Suprapubic skin (tissue), 4 donors: ENCODE measurements around the gene KRTAP1-5. TPM values are rescaled to one million over a fixed set of nuclear protein-coding genes. Genes with fewer than 3 reads are reported as not detected.

Experiments
- DNase-seq, 2 donors: peaks; one replicate each; pipeline ENCODE4 v3.0.0-alpha.2; 2019; ENCODE audit warnings: low spot score in 2 of 2
- H3K27ac ChIP-seq: fragments of 200-600 bp; sonication (generic); one replicate; pipeline ENCODE4 v1.5.1; 2019
- H3K27me3 ChIP-seq: fragments of 200-600 bp; sonication (generic); one replicate; pipeline ENCODE4 v1.5.1; 2019
- H3K36me3 ChIP-seq: fragments of 200-600 bp; sonication (generic); one replicate; pipeline ENCODE4 v1.5.1; 2019
- H3K4me1 ChIP-seq: fragments of 200-600 bp; sonication (generic); one replicate; pipeline ENCODE4 v1.5.1; 2019
- H3K4me3 ChIP-seq: fragments of 200-600 bp; sonication (generic); one replicate; pipeline ENCODE4 v1.5.1; 2019; ENCODE audit warnings: mild to moderate bottlenecking
- H3K9me3 ChIP-seq: fragments of 200-600 bp; sonication (generic); one replicate; pipeline ENCODE4 v1.5.1; 2019
- CTCF ChIP-seq, 2 donors: fragments of 200-600 bp in 1 of 2; fragments of 450-650 bp in 1 of 2; sonication (generic) in 1 of 2; IDR thresholded peaks; one replicate each; pipeline ENCODE4 v1.5.1; 2016 to 2019; ENCODE audit warnings: antibody characterized with exemption in 2 of 2, mild to moderate bottlenecking in 1 of 2, moderate library complexity in 1 of 2
- EP300 ChIP-seq: sonication (generic); formaldehyde crosslinking; IDR thresholded peaks from one replicate; pipeline ENCODE4 v1.6.1; 2017; ENCODE audit warnings: antibody characterized with exemption
- POLR2A ChIP-seq, 2 donors: fragments of 450-650 bp; IDR thresholded peaks; one replicate each; pipeline ENCODE4 v1.6.1; 2017; ENCODE audit warnings: antibody characterized with exemption in 2 of 2, mild to moderate bottlenecking in 2 of 2, moderate library complexity in 2 of 2
- POLR2AphosphoS5 ChIP-seq, 3 donors: sonication (generic); formaldehyde crosslinking; IDR thresholded peaks; one replicate each; pipeline ENCODE4 v1.6.1; 2017; ENCODE audit warnings: antibody characterized with exemption in 3 of 3
- WGBS: methylation state at CpG from one replicate; pipeline ENCODE4 v1.1.5; 2018; 5-methylcytosine and 5-hydroxymethylcytosine counted together
- total RNA-seq, 4 donors: library from RNA; depleted of rRNA; stranded (reverse); fragments of >200 nt; gene quantifications; one replicate each; pipeline ENCODE4 v1.1.0, GENCODE V29; 2016

The KRTAP1-5 gene
- total RNA-seq, 4 donors from 2014 or later, result 1.6 to 199 (median 40.4) TPM

- WGBS, result 65% methylated on average over 5 of the region's 5 CpGs
- Histone ChIP-seq H3K27ac (no peak overlapping the region), H3K4me3 (no peak overlapping the region)
Observed at GRCh38 chr17:40981115-40981514, 45.9 kb downstream of the KRTAP1-5 start.

GRCh38 chr17:40980596-40980995 lies 46.4 kb downstream of the KRTAP1-5 start:
- WGBS, result 28% methylated on average over 8 of the region's 8 CpGs
- Histone ChIP-seq H3K27me3 (no peaks in the 10 kb centered on the region), H3K4me3 (no peak overlapping the region), H3K27ac (no peak overlapping the region), H3K9me3 (no peaks in the 10 kb centered on the region), H3K4me1 (no peaks in the 10 kb centered on the region), H3K36me3 (no peaks in the 10 kb centered on the region)
- TF ChIP-seq POLR2AphosphoS5 (IDR thresholded peaks at IDR 0.05) (no peak), EP300 (no peak), POLR2A (IDR thresholded peaks at IDR 0.05) (no peak), CTCF (IDR thresholded peaks at IDR 0.05) (no peak)
- no peak for DNase-seq

More at GRCh38 chr17:40981115-40981514, 45.9 kb downstream of the KRTAP1-5 start:
- no peak for TF ChIP-seq CTCF (IDR thresholded peaks at IDR 0.05)
- no peak for DNase-seq
- H3K4me1 ChIP-seq, result no peaks in the 10 kb centered on the region
- no peaks in the 10 kb centered on the region for H3K9me3 ChIP-seq
- no peaks in the 10 kb centered on the region for H3K27me3 ChIP-seq
- no peaks in the 10 kb centered on the region for H3K36me3 ChIP-seq

GRCh38 chr17:40980117-40980516 lies 46.9 kb downstream of the KRTAP1-5 start:
- H3K4me3 ChIP-seq, result no peak overlapping the region
- no peaks in the 10 kb centered on the region for H3K36me3 ChIP-seq
- DNase-seq, result no peak
- H3K4me1 ChIP-seq, result no peaks in the 10 kb centered on the region
- WGBS, result 87% methylated on average over 3 of the region's 3 CpGs
- H3K27ac ChIP-seq, result no peak overlapping the region
- H3K9me3 ChIP-seq, result no peaks in the 10 kb centered on the region
- H3K27me3 ChIP-seq, result no peaks in the 10 kb centered on the region
- TF ChIP-seq EP300 (no peak), POLR2A (IDR thresholded peaks at IDR 0.05) (no peak), POLR2AphosphoS5 (IDR thresholded peaks at IDR 0.05) (no peak), CTCF (IDR thresholded peaks at IDR 0.05) (no peak)

- WGBS, result 75% methylated on average over 13 of the region's 13 CpGs
- DNase-seq, result no peak
- no peak overlapping the region for H3K27ac ChIP-seq
Observed at GRCh38 chr17:40978575-40979151, 48.3 kb downstream of the KRTAP1-5 start.

More at GRCh38 chr17:40978575-40979151, 48.3 kb downstream of the KRTAP1-5 start:
- no peaks in the 10 kb centered on the region for H3K36me3 ChIP-seq
- H3K27me3 ChIP-seq, result no peaks in the 10 kb centered on the region
- no peak for TF ChIP-seq CTCF (IDR thresholded peaks at IDR 0.05)
- no peak for TF ChIP-seq EP300
- TF ChIP-seq POLR2A (IDR thresholded peaks at IDR 0.05), result no peak
- no peak for TF ChIP-seq POLR2AphosphoS5 (IDR thresholded peaks at IDR 0.05)
- no peak overlapping the region for H3K4me3 ChIP-seq
- no peaks in the 10 kb centered on the region for H3K9me3 ChIP-seq
- H3K4me1 ChIP-seq, result no peaks in the 10 kb centered on the region

Other genes with a start within 250 kb of the KRTAP1-5 start
- 100 to 1,000 TPM in 1 of 4 donors, 10 to 100 TPM in 2, 1 to 10 TPM in 1; 1.9 to 150 (median 39.1) TPM for gene KRT27, start 244.7 kb downstream of the KRTAP1-5 start, total RNA-seq
- gene KRT28, start 227.2 kb downstream of the KRTAP1-5 start, total RNA-seq, result 10 to 100 TPM in 2 of 4 donors, 1 to 10 TPM in 2; 1.0 to 32.0 (median 11.6) TPM
- 1,000 to 10,000 TPM; 3,788 to 5,963 (median 5,237) TPM for gene KRT10, start 204.6 kb downstream of the KRTAP1-5 start, total RNA-seq
- gene KRT12, start 160.0 kb downstream of the KRTAP1-5 start, total RNA-seq, result not detected
- gene KRT20, start 142.0 kb downstream of the KRTAP1-5 start, total RNA-seq, result under 1 TPM in 1 of 4 donors, not detected in 3; 0.60 TPM
- gene KRT23, start 89.6 kb downstream of the KRTAP1-5 start, total RNA-seq, result 100 to 1,000 TPM in 3 of 4 donors, 10 to 100 TPM in 1; 84.6 to 310 (median 217) TPM
- 10 to 100 TPM in 1 of 4 donors, 1 to 10 TPM in 1, not detected in 2; 2.5 to 13.3 TPM for gene KRT39, start 60.3 kb downstream of the KRTAP1-5 start, total RNA-seq
- 10 to 100 TPM in 1 of 4 donors, 1 to 10 TPM in 1, under 1 TPM in 1, not detected in 1; 0.98 to 12.5 (median 3.9) TPM for gene KRT40, start 42.9 kb downstream of the KRTAP1-5 start, total RNA-seq
- 10 to 100 TPM in 1 of 4 donors, 1 to 10 TPM in 1, not detected in 2; 2.8 to 22.9 TPM for gene KRTAP3-3, start 33.0 kb downstream of the KRTAP1-5 start, total RNA-seq
- 10 to 100 TPM in 2 of 4 donors, 1 to 10 TPM in 1, not detected in 1; 8.0 to 42.6 (median 23.7) TPM for gene KRTAP3-2, start 27.3 kb downstream of the KRTAP1-5 start, total RNA-seq
- gene KRTAP3-1, start 18.1 kb downstream of the KRTAP1-5 start, total RNA-seq, result 10 to 100 TPM in 2 of 4 donors, 1 to 10 TPM in 1, not detected in 1; 5.6 to 95.2 (median 15.5) TPM
- gene KRTAP1-4, start 3.0 kb upstream of the KRTAP1-5 start, total RNA-seq, result 1 to 10 TPM in 1 of 4 donors, not detected in 3; 3.2 TPM
- 100 to 1,000 TPM in 1 of 4 donors, 10 to 100 TPM in 2, not detected in 1; 10.7 to 140 (median 28.7) TPM for gene KRTAP1-3, start 7.7 kb upstream of the KRTAP1-5 start, total RNA-seq
- gene KRTAP1-1, start 14.2 kb upstream of the KRTAP1-5 start, total RNA-seq, result 100 to 1,000 TPM in 1 of 4 donors, 10 to 100 TPM in 1, 1 to 10 TPM in 1, not detected in 1; 9.9 to 165 (median 46.0) TPM
- gene KRTAP2-1, start 20.1 kb upstream of the KRTAP1-5 start, total RNA-seq, result 100 to 1,000 TPM in 1 of 4 donors, 10 to 100 TPM in 2, not detected in 1; 20.1 to 128 (median 37.2) TPM
- 10 to 100 TPM in 2 of 4 donors, 1 to 10 TPM in 1, not detected in 1; 8.2 to 41.6 (median 25.3) TPM for gene KRTAP2-2, start 28.0 kb upstream of the KRTAP1-5 start, total RNA-seq
- 10 to 100 TPM in 1 of 4 donors, under 1 TPM in 1, not detected in 2; 0.64 to 10.8 TPM for gene KRTAP2-3, start 32.9 kb upstream of the KRTAP1-5 start, total RNA-seq
- 10 to 100 TPM in 2 of 4 donors, 1 to 10 TPM in 1, not detected in 1; 6.5 to 76.9 (median 13.4) TPM for gene KRTAP2-4, start 38.7 kb upstream of the KRTAP1-5 start, total RNA-seq
- gene KRTAP4-7, start 56.9 kb upstream of the KRTAP1-5 start, total RNA-seq, result 10 to 100 TPM in 1 of 4 donors, 1 to 10 TPM in 2, not detected in 1; 7.9 to 50.0 (median 8.5) TPM
- 10 to 100 TPM in 2 of 4 donors, 1 to 10 TPM in 1, not detected in 1; 4.4 to 15.2 (median 13.6) TPM for gene KRTAP4-8, start 70.9 kb upstream of the KRTAP1-5 start, total RNA-seq
- gene KRTAP4-16, start 75.0 kb upstream of the KRTAP1-5 start, total RNA-seq, result not detected
- gene KRTAP4-9, start 78.2 kb upstream of the KRTAP1-5 start, total RNA-seq, result 10 to 100 TPM in 3 of 4 donors, not detected in 1; 10.1 to 58.8 (median 13.1) TPM
- 10 to 100 TPM in 1 of 4 donors, 1 to 10 TPM in 2, not detected in 1; 4.3 to 23.4 (median 5.6) TPM for gene KRTAP4-11, start 91.2 kb upstream of the KRTAP1-5 start, total RNA-seq
- 10 to 100 TPM in 1 of 4 donors, 1 to 10 TPM in 2, not detected in 1; 6.1 to 54.5 (median 8.3) TPM for gene KRTAP4-12, start 97.0 kb upstream of the KRTAP1-5 start, total RNA-seq
- 10 to 100 TPM in 2 of 4 donors, 1 to 10 TPM in 1, not detected in 1; 9.0 to 45.0 (median 13.0) TPM for gene KRTAP4-6, start 113.3 kb upstream of the KRTAP1-5 start, total RNA-seq
- gene KRTAP4-5, start 122.6 kb upstream of the KRTAP1-5 start, total RNA-seq, result 10 to 100 TPM in 1 of 4 donors, 1 to 10 TPM in 2, not detected in 1; 1.1 to 19.2 (median 2.2) TPM
- 10 to 100 TPM in 2 of 4 donors, 1 to 10 TPM in 1, not detected in 1; 7.7 to 81.7 (median 24.6) TPM for gene KRTAP4-4, start 133.5 kb upstream of the KRTAP1-5 start, total RNA-seq
- 10 to 100 TPM in 2 of 4 donors, 1 to 10 TPM in 1, not detected in 1; 9.0 to 35.4 (median 16.4) TPM for gene KRTAP4-3, start 141.0 kb upstream of the KRTAP1-5 start, total RNA-seq
- 10 to 100 TPM in 3 of 4 donors, not detected in 1; 16.1 to 86.3 (median 16.3) TPM for gene KRTAP4-2, start 151.0 kb upstream of the KRTAP1-5 start, total RNA-seq
- 10 to 100 TPM in 2 of 4 donors, 1 to 10 TPM in 1, not detected in 1; 4.2 to 51.7 (median 16.7) TPM for gene KRTAP4-1, start 157.7 kb upstream of the KRTAP1-5 start, total RNA-seq
- gene KRTAP9-1, start 162.7 kb upstream of the KRTAP1-5 start, total RNA-seq, result 1 to 10 TPM in 1 of 4 donors, not detected in 3; 1.1 TPM
- gene KRTAP9-2, start 199.4 kb upstream of the KRTAP1-5 start, total RNA-seq, result 100 to 1,000 TPM in 1 of 4 donors, 10 to 100 TPM in 2, not detected in 1; 36.3 to 127 (median 60.8) TPM
- 100 to 1,000 TPM in 1 of 4 donors, 10 to 100 TPM in 2, not detected in 1; 29.0 to 178 (median 61.4) TPM for gene KRTAP9-3, start 205.2 kb upstream of the KRTAP1-5 start, total RNA-seq
- 10 to 100 TPM in 3 of 4 donors, not detected in 1; 27.1 to 89.8 (median 46.6) TPM for gene KRTAP9-8, start 210.8 kb upstream of the KRTAP1-5 start, total RNA-seq
- gene KRTAP9-4, start 222.5 kb upstream of the KRTAP1-5 start, total RNA-seq, result 100 to 1,000 TPM in 1 of 4 donors, 10 to 100 TPM in 2, not detected in 1; 18.8 to 103 (median 50.1) TPM
- gene KRTAP9-9, start 228.2 kb upstream of the KRTAP1-5 start, total RNA-seq, result 10 to 100 TPM in 3 of 4 donors, not detected in 1; 14.3 to 53.1 (median 23.9) TPM
- gene KRTAP9-6, start 238.2 kb upstream of the KRTAP1-5 start, total RNA-seq, result 1 to 10 TPM in 1 of 4 donors, under 1 TPM in 1, not detected in 2; 0.52 to 7.1 TPM
- gene KRTAP9-7, start 248.5 kb upstream of the KRTAP1-5 start, total RNA-seq, result 10 to 100 TPM in 1 of 4 donors, 1 to 10 TPM in 1, not detected in 2; 10.0 to 20.3 TPM